K562 (cell line): Measurements from ENCODE around the gene NFATC2. TPM values are rescaled to one million over a fixed set of nuclear protein-coding genes. Genes with fewer than 3 reads are reported as not detected.

Experiments used
- CCNT2 ChIP-seq: IDR thresholded peaks from 2 replicates; pipeline ENCODE4 v1.6.1; 2011; ENCODE audit warnings: borderline replicate concordance, low read depth, mild to moderate bottlenecking, moderate library complexity, mixed read lengths, low read length; ENCODE audit not compliant: insufficient read length; ENCODE audit errors: extremely low read depth
- CEBPG ChIP-seq, 3 experiments: fragments of 200-800 bp in 1 of 3; sonication (Bioruptor generic) in 1 of 3; sonication (generic) in 1 of 3; formaldehyde crosslinking in 1 of 3; IDR thresholded peaks in 2 of 3; conservative IDR thresholded peaks in 1 of 3; 2 replicates each; pipeline versions ENCODE4 v1.6.1 to v1.8.0; 2016 to 2022; ENCODE audit warnings: missing compliant biosample characterization in 2 of 3, missing genetic modification characterization in 2 of 3, mild to moderate bottlenecking in 1 of 3, missing genetic modification reagents in 1 of 3
- CREB1 ChIP-seq, 2 experiments: sonication (generic) in 1 of 2; formaldehyde crosslinking in 1 of 2; IDR thresholded peaks; 2 replicates each; pipeline versions ENCODE4 v1.6.1 to v1.8.0; 2012 to 2022; ENCODE audit warnings: inconsistent platforms in 1 of 2, mild to moderate bottlenecking in 1 of 2, missing genetic modification reagents in 1 of 2, moderate library complexity in 1 of 2
- FOXK2 ChIP-seq, 2 experiments: fragments of 450-650 bp; IDR thresholded peaks in 1 of 2; conservative IDR thresholded peaks in 1 of 2; 2 replicates each; pipeline ENCODE4 v1.6.1; 2016; ENCODE audit warnings: low read depth in 2 of 2, mild to moderate bottlenecking in 1 of 2
- KDM1A ChIP-seq, 2 experiments: fragments of 450-650 bp; IDR thresholded peaks; 2 replicates each; pipeline ENCODE4 v1.6.1; 2016; ENCODE audit warnings: mild to moderate bottlenecking in 2 of 2
- MBD2 ChIP-seq: sonication (generic); IDR thresholded peaks from 2 replicates; pipeline ENCODE4 v1.6.1; 2016; ENCODE audit warnings: low read depth, borderline replicate concordance
- NFRKB ChIP-seq: fragments of 450-650 bp; IDR thresholded peaks from 2 replicates; pipeline ENCODE4 v1.6.1; 2016; ENCODE audit warnings: low read depth
- SETDB1 ChIP-seq: IDR thresholded peaks from one replicate; pipeline ENCODE4 v1.6.1; 2012; ENCODE audit warnings: low read length, control low read depth, inconsistent platforms
- SMAD3 ChIP-seq: fragments of 450-650 bp; formaldehyde crosslinking; conservative IDR thresholded peaks from 2 replicates; pipeline ENCODE4 v1.4.0; 2020; ENCODE audit warnings: mild to moderate bottlenecking
- SMARCA4 ChIP-seq: fragments of 450-650 bp; IDR thresholded peaks from 2 replicates; pipeline ENCODE4 v1.6.1; 2016
- SPI1 ChIP-seq: IDR thresholded peaks from 2 replicates; pipeline ENCODE4 v1.6.1; 2011; ENCODE audit warnings: low read depth, low read length, control low read depth, borderline replicate concordance
- TBP ChIP-seq: optimal IDR thresholded peaks from 2 replicates; pipeline ENCODE3; 2011; ENCODE audit warnings: low read depth, low read length, improper control_type of control experiment
- U2AF2 ChIP-seq: fragments of 200-400 bp; formaldehyde crosslinking; optimal IDR thresholded peaks from 2 replicates; pipeline ENCODE3; 2017; ENCODE audit warnings: low read depth, mild to moderate bottlenecking, low read length
- ZFP36 ChIP-seq: fragments of 150-350 bp; IDR thresholded peaks from 2 replicates; pipeline ENCODE4 v1.6.1; 2018; ENCODE audit warnings: low read length, low read depth; ENCODE audit not compliant: partially characterized antibody
- ZNF668 ChIP-seq: fragments of 250-450 bp; sonication (Bioruptor Pico); IDR thresholded peaks from 2 replicates; pipeline ENCODE4 v1.8.0; 2022; ENCODE audit warnings: mild to moderate bottlenecking, inconsistent platforms
- ZZZ3 ChIP-seq: fragments of 450-650 bp; IDR thresholded peaks from 2 replicates; pipeline ENCODE4 v1.6.1; 2016; ENCODE audit warnings: antibody characterized with exemption, mild to moderate bottlenecking, moderate library complexity
- polyA plus RNA-seq, 8 experiments: library from polyadenylated mRNA; depleted of rRNA in 4 of 8; stranded (reverse) in 5 of 8; unstranded in 3 of 8; fragments of >200 nt; fragmentation: Nextera tagmentation in 2 of 8; fragmentation: Illumina TruSeq in 1 of 8; extraction: Ambion mirVana in 2 of 8; extraction: Trizol in 1 of 8; gene quantifications; 2 replicates each; pipeline versions ENCODE4 v1.2.1 to v1.2.3, GENCODE V29; 2011 to 2014; ENCODE audit warnings: inconsistent platforms in 1 of 8, missing spikeins in 1 of 8
- total RNA-seq, 7 experiments: library from RNA; depleted of rRNA in 6 of 7; stranded (reverse); fragments of >200 nt in 6 of 7; fragmentation: Illumina TruSeq in 2 of 7; extraction: Trizol in 2 of 7; gene quantifications; 2 replicates each; pipeline versions ENCODE4 v1.2.1 to v1.2.3, GENCODE V29; 2011 to 2021; ENCODE audit warnings: low replicate concordance in 1 of 7
- TF ChIP-seq, protein P1 (sequence below): conservative IDR thresholded peaks from 2 replicates; pipeline ENCODE4 v1.6.1; 2011; ENCODE audit warnings: low read depth, mild to moderate bottlenecking, low read length; ENCODE audit not compliant: control insufficient read depth
- TF ChIP-seq, protein P2 (sequence below): fragments of 150-350 bp; conservative IDR thresholded peaks from 2 replicates; pipeline ENCODE4 v1.6.1; 2014; ENCODE audit warnings: low read length
- TF ChIP-seq, protein P3 (sequence below): fragments of 250-450 bp; sonication (Bioruptor Pico); IDR thresholded peaks from 2 replicates; pipeline ENCODE4 v1.5.0; 2021
- TF ChIP-seq, protein P4 (sequence below): sonication (generic); formaldehyde crosslinking; IDR thresholded peaks from 2 replicates; pipeline ENCODE4 v1.8.0; 2022; ENCODE audit warnings: mild to moderate bottlenecking, missing genetic modification reagents

NFATC2 gene
- total and polyA plus RNA-seq, 9 of the 15 experiments (the other 6 are each of a cell fraction or from before 2014, with no cell fraction given): 1.9 to 11.2 (median 3.0) TPM

DNA sequence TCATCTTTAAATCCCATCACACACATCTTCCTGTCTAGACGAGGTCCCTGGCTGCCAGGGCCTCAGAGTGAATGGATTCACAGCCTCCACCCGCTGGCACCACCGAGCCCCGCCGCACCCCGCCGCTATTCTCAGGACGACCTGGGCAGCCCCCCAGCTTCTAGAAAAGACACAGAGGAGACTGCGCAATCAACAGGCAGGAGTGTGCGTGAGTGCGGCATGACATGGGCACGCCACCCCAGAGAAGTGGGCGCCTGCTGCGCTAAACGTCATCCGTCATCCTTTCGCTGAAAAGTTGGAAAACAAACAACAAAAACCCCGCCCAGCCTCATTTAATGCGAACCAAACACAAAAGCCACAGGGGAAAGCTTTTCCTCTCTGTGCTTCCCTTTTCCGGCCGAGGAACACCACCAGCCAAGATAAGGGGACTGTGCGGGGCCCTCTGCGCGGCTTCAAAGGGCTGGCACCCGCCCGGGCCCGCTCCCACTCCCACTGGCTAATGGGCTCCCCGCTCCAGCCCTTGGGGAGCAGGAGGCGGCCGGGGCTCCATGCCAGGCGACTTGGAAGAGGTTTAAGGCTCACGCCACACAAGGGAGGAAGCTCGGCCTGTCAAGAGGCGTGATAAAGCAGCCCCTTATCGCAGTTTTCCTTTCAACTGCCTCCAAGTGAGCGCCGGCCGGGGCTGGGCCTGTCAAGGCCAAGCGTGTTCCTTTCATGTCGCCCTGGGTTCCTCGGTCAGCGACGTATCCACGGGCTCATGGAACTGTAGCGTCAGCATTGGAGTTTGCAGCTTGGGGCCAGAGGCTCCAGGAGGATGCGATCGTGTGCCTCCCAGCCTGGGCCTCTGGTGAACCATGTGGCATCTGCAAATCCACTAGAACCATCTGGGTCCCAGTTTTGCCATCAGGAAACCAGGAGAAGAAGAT lies 50.1 kb downstream of the NFATC2 start (continued):
- TF ChIP-seq, protein P1, sequence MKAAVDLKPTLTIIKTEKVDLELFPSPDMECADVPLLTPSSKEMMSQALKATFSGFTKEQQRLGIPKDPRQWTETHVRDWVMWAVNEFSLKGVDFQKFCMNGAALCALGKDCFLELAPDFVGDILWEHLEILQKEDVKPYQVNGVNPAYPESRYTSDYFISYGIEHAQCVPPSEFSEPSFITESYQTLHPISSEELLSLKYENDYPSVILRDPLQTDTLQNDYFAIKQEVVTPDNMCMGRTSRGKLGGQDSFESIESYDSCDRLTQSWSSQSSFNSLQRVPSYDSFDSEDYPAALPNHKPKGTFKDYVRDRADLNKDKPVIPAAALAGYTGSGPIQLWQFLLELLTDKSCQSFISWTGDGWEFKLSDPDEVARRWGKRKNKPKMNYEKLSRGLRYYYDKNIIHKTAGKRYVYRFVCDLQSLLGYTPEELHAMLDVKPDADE: no peak
- TF ChIP-seq, protein P2, sequence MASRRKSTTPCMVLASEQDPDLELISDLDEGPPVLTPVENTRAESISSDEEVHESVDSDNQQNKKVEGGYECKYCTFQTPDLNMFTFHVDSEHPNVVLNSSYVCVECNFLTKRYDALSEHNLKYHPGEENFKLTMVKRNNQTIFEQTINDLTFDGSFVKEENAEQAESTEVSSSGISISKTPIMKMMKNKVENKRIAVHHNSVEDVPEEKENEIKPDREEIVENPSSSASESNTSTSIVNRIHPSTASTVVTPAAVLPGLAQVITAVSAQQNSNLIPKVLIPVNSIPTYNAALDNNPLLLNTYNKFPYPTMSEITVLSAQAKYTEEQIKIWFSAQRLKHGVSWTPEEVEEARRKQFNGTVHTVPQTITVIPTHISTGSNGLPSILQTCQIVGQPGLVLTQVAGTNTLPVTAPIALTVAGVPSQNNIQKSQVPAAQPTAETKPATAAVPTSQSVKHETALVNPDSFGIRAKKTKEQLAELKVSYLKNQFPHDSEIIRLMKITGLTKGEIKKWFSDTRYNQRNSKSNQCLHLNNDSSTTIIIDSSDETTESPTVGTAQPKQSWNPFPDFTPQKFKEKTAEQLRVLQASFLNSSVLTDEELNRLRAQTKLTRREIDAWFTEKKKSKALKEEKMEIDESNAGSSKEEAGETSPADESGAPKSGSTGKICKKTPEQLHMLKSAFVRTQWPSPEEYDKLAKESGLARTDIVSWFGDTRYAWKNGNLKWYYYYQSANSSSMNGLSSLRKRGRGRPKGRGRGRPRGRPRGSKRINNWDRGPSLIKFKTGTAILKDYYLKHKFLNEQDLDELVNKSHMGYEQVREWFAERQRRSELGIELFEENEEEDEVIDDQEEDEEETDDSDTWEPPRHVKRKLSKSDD: no peak
- TF ChIP-seq CCNT2 (peak; percentile 65), SMAD3 (CRISPR knock-in tag) (no peak), CEBPG (CRISPR knock-in tag; IDR thresholded peaks at IDR 0.05) (no peak; the same call in 1 of the 2 replicates), CEBPG (tag; conservative IDR thresholded peaks at IDR 0.05 in 1 of 2, IDR thresholded peaks at IDR 0.05 in 1 of 2) (no peak), U2AF2 (no peak), CREB1 (IDR thresholded peaks at IDR 0.05) (no peak; the same call in 1 of the 2 replicates), CREB1 (CRISPR knock-in tag; IDR thresholded peaks at IDR 0.05) (no peak; the same call in 1 of the 2 replicates), ZZZ3 (no peak), ZNF668 (CRISPR knock-in tag) (no peak), FOXK2 (conservative IDR thresholded peaks at IDR 0.05 in 1 of 2, IDR thresholded peaks at IDR 0.05 in 1 of 2; ENCODE audit: low read depth in 2 of 2) (no peak), NFRKB (peak; percentile 68), SPI1 (peak; percentile 49; the same call in 1 of the 2 replicates), SETDB1 (no peak), MBD2 (peak; percentile 50; the same call in 1 of the 2 replicates), TBP (peak; percentile 65), SMARCA4 (peak; percentile 71), ZFP36 (no peak), KDM1A (IDR thresholded peaks at IDR 0.05) (no peak)
- TF ChIP-seq, protein P3, sequence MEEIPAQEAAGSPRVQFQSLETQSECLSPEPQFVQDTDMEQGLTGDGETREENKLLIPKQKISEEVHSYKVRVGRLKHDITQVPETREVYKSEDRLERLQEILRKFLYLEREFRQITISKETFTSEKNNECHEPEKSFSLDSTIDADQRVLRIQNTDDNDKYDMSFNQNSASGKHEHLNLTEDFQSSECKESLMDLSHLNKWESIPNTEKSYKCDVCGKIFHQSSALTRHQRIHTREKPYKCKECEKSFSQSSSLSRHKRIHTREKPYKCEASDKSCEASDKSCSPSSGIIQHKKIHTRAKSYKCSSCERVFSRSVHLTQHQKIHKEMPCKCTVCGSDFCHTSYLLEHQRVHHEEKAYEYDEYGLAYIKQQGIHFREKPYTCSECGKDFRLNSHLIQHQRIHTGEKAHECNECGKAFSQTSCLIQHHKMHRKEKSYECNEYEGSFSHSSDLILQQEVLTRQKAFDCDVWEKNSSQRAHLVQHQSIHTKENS: no peak
- TF ChIP-seq, protein P4, sequence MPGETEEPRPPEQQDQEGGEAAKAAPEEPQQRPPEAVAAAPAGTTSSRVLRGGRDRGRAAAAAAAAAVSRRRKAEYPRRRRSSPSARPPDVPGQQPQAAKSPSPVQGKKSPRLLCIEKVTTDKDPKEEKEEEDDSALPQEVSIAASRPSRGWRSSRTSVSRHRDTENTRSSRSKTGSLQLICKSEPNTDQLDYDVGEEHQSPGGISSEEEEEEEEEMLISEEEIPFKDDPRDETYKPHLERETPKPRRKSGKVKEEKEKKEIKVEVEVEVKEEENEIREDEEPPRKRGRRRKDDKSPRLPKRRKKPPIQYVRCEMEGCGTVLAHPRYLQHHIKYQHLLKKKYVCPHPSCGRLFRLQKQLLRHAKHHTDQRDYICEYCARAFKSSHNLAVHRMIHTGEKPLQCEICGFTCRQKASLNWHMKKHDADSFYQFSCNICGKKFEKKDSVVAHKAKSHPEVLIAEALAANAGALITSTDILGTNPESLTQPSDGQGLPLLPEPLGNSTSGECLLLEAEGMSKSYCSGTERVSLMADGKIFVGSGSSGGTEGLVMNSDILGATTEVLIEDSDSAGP: no peak
